Erythroblast (primary cell): ENCODE data around the gene NUP210.

Experiments
- GATA1 ChIP-seq: IDR thresholded peaks from 2 replicates; pipeline ENCODE4 v1.6.1; 2011; ENCODE audit warnings: low read depth, mild to moderate bottlenecking, control low read depth, low read length, moderate library complexity
- POLR2A ChIP-seq: IDR thresholded peaks from 2 replicates; pipeline ENCODE4 v1.6.1; 2011; ENCODE audit warnings: mild to moderate bottlenecking, low read length

GRCh38 chr3:13394363-13394762, 25.8 kb downstream of the NUP210 start:
- no peak for TF ChIP-seq POLR2A
- no peak for TF ChIP-seq GATA1
